Muscle layer of colon (tissue), 2 donors: Measurements from ENCODE around the gene CD300C.
"Not testable (repeated sequence)": the region's sequence is repeated elsewhere in the genome, so short reads cannot be mapped to it uniquely, and the experiment has no call there.

Source experiments
- H3K27ac ChIP-seq: one replicate; pipeline ENCODE4 v1.7.0; 2013; ENCODE audit warnings: low read depth, mild to moderate bottlenecking, low read length, moderate library complexity
- H3K27me3 ChIP-seq, 2 donors: one replicate each; pipeline ENCODE4 v1.7.0; 2013; ENCODE audit warnings: low read length in 2 of 2, mild to moderate bottlenecking in 2 of 2; ENCODE audit not compliant: insufficient read depth in 2 of 2, control insufficient read depth in 1 of 2
- H3K36me3 ChIP-seq: one replicate; pipeline ENCODE4 v1.7.0; 2013; ENCODE audit warnings: mild to moderate bottlenecking, low read length; ENCODE audit not compliant: insufficient read depth
- H3K4me1 ChIP-seq: one replicate; pipeline ENCODE4 v1.7.0; 2013; ENCODE audit warnings: mild to moderate bottlenecking, low read length; ENCODE audit not compliant: insufficient read depth
- H3K4me3 ChIP-seq, 2 donors: one replicate each; pipeline ENCODE4 v1.7.0; 2013; ENCODE audit warnings: low read length in 2 of 2, low read depth in 1 of 2, mild to moderate bottlenecking in 1 of 2, moderate library complexity in 1 of 2
- H3K9ac ChIP-seq: one replicate; pipeline ENCODE4 v1.7.0; 2013; ENCODE audit warnings: low read length
- H3K9me3 ChIP-seq: one replicate; pipeline ENCODE4 v1.7.0; 2013; ENCODE audit warnings: mild to moderate bottlenecking, low read length
- donor health status: abdominal sarcoma.
- donor health status: Adenocarcinoma of cecum.

The CD300C gene

DNA sequence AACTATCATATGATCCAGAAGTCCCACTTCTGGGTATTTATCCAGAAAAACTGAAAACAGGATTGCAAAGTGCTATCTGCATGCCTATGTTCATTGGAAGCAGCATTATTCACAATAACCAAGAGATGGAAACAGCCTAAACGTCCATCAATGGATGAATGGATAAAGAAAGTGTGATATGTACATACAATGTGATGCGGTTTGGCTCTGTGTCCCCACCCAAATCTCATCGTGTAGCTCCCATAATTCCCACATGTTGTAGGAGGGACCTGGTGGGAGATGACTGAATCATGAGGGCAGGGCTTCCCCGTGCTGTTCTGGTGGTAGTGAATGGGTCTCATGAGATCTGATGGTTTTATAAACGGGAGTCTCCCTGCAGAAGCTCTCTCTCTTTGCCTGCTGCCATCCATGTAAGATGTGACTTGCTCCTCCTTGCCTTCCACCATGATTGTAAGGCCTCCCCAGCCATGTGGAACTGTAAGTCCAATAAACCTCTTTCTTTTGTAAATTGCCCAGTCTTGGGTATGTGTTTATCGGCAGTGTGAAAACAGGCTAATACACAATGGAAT lies 27.4 kb downstream of the CD300C start:
- H3K9ac ChIP-seq, H3K27me3 ChIP-seq, H3K9me3 ChIP-seq, H3K4me3 ChIP-seq, H3K27ac ChIP-seq, H3K36me3 ChIP-seq, H3K4me1 ChIP-seq: not testable (repeated sequence)

DNA sequence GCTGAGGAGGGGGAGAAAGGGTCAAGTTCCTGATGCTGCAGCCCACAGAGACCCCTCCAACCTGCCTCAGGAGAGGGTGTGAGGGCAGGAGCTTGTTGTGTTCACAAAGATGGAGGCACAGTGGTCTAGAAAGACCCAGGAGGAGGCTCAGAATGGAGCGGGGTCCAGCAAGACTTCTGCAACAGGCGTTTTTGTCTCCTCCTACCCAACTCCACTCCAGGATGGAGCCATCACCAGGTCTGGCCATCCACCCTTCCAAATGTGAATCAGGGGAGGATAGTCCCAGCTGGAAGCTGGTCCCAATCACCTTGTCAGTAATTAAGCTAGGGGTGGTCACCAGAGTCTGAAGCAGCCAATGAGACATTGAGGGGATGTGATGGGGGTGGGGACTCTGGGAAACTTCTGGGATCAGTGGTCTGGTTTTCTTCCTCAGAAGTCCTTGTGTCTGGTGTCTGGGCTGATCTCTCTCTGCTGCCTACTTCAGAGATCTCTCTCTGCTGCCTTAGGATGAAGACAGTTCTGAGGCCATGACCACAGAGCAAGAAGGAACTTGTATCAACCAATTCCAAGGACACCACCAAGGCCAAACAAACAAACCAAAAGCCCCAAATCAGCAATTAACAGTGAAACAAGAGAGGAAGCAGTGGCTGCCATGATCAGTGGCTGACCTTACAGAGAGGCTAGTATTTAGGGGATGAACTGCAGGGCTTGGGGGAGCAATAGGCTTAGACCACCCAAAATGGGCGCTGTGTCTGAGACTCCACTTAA lies 29.2 kb downstream of the CD300C start:
- H3K4me1 ChIP-seq = no peaks in the 10 kb centered on the region
- H3K4me3 ChIP-seq = no peak overlapping the region
- peaks cover 0 to 4% of the 10 kb centered on the region in 2 donors for H3K27me3 ChIP-seq
- no peaks in the 10 kb centered on the region for H3K36me3 ChIP-seq
- no peaks in the 10 kb centered on the region for H3K9me3 ChIP-seq
- no peak overlapping the region for H3K27ac ChIP-seq
- H3K9ac ChIP-seq = no peak overlapping the region

DNA sequence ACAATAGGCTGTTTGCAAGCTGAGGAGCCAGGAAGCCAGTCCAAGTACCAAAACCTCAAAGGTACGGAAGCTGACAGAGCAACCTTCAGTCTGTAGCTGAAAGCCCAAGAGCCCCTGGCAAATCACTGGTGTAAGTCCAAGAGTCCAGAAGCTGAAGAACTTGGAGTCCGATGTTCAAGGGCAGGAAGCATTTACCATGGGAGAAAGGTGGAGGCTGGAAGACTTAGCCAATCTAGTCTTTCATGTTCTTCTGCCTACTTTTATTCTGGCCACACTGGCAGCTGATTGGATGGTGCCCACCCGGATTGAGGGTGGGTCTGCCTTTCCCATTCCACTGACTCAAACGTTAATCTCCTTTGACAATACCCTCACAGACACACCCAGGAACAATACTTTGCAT lies 30.0 kb downstream of the CD300C start:
- Histone ChIP-seq H3K9me3 (no peaks in the 10 kb centered on the region), H3K4me1 (no peaks in the 10 kb centered on the region), H3K27me3 (peaks cover 0 to 4% of the 10 kb centered on the region in 2 donors), H3K36me3 (no peaks in the 10 kb centered on the region), H3K27ac (no peak overlapping the region), H3K9ac (no peak overlapping the region), H3K4me3 (no peak overlapping the region)

DNA sequence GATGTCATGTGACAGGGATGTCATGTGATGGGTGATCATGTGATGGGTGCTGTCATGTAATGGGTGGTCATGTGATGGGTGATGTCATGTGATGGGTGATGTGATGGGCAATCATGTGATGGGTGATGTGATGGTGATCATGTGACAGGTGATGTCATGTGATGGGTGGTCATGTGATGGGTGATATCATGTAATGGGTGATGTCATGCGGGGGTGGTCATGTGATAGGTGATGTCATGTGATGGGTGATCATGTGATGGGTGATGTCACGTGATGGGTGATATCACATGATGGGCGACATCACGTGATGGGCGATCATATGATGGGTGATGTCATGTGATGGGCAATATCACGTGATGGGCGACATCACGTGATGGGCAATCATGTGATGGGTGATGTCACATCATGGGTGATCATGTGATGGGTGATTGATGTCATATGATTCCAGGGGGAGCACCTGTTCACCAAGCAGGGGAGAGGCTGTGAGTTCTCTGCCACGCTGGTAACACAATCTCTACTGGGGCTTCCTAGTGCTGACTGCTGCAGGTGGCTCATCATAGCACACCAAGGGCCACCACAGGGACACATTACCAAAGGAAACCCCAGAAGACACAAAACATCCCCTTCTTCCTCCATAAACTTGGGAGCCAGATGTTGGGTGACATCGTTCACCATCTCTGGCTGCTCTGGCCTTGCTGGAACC lies 31.1 kb downstream of the CD300C start:
- peaks cover 0 to 4% of the 10 kb centered on the region in 2 donors for H3K27me3 ChIP-seq
- H3K36me3 ChIP-seq = no peaks in the 10 kb centered on the region
- H3K27ac ChIP-seq = no peak overlapping the region
- H3K4me1 ChIP-seq = no peaks in the 10 kb centered on the region
- H3K4me3 ChIP-seq = no peak overlapping the region
- no peaks in the 10 kb centered on the region for H3K9me3 ChIP-seq
- no peak overlapping the region for H3K9ac ChIP-seq

DNA sequence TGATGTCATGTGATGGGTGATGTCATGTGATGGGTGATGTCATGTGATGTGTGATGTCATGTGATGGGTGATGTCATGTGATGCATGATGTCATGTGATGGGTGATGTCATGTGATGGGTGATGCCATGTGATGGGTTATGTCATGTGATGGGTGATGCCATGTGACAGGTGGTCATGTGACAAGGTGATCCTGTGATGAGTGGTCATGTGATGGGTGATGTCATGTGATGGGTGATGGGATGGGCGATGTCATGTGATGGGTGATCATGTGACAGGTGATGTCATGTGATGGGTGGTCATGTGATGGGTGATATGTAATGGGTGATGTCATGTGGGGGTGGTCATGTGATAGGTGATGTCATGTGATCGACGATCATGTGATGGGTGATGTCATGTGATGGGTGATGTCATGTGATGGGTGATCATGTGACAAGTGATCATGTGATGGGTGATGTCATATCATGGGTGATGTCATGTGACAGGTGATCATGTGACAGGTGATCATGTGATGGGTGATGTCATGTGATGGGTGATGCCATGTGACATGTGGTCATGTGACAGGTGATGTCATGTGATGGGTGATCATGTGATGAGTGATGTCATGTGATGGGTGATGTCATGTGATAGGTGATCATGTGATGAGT lies 31.8 kb downstream of the CD300C start:
- H3K27ac ChIP-seq = no peak overlapping the region

DNA sequence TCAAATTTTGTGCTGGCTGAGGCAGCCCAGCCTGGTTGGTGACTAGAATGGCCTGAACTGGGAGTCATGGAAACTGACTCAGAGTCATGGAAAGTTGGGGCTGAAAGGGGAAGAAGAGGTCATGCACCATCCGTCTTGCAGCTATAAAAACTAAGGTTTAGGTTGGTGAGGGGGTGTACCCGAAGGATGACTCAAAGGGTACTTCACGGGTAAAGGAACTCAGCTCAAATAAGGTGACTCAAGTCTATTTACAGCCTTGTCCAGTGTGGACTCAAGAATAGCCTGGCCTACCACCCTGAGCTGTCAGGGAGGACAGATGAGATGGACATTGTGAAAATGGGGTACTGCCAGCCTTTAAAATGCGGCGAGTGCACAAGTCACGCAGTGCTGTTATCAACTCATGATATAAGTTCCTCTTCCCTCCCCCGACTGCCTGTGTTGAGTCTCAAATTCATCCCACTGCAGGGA lies 33.3 kb downstream of the CD300C start:
- no peaks in the 10 kb centered on the region for H3K9me3 ChIP-seq
- H3K4me1 ChIP-seq = no peaks in the 10 kb centered on the region
- H3K4me3 ChIP-seq = no peak overlapping the region
- peaks cover 0 to 4% of the 10 kb centered on the region in 2 donors for H3K27me3 ChIP-seq
- H3K9ac ChIP-seq = no peak overlapping the region
- no peaks in the 10 kb centered on the region for H3K36me3 ChIP-seq
- H3K27ac ChIP-seq = no peak overlapping the region

More for the DNA sequence above, 31.8 kb downstream of the CD300C start:
- Histone ChIP-seq H3K4me3 (no peak overlapping the region), H3K27me3 (peaks cover 0 to 4% of the 10 kb centered on the region in 2 donors), H3K9me3 (no peaks in the 10 kb centered on the region), H3K36me3 (no peaks in the 10 kb centered on the region), H3K4me1 (no peaks in the 10 kb centered on the region), H3K9ac (no peak overlapping the region)

DNA sequence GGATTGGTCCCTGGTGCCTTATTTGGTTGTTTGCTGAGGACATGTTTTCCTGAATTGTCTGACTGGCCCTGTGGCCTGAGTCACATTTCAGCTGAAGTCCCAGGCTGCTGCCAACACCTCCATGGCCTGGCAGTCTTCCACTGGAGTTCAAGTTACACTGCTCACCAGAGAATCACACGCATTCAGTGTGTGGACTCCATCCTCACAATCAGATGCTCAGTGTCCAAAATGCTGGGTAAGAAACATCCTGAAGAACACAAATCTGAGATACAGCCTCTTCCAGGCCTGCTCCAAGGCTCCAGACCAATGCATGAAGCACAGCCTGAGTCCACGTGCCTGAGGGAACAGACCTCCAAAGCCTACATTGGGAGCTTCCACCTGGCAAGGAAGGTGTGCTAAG lies 33.9 kb downstream of the CD300C start:
- Histone ChIP-seq H3K9ac (no peak overlapping the region), H3K4me3 (no peak overlapping the region), H3K27me3 (peaks cover 0 to 4% of the 10 kb centered on the region in 2 donors), H3K9me3 (no peaks in the 10 kb centered on the region), H3K4me1 (no peaks in the 10 kb centered on the region), H3K36me3 (no peaks in the 10 kb centered on the region), H3K27ac (no peak overlapping the region)

DNA sequence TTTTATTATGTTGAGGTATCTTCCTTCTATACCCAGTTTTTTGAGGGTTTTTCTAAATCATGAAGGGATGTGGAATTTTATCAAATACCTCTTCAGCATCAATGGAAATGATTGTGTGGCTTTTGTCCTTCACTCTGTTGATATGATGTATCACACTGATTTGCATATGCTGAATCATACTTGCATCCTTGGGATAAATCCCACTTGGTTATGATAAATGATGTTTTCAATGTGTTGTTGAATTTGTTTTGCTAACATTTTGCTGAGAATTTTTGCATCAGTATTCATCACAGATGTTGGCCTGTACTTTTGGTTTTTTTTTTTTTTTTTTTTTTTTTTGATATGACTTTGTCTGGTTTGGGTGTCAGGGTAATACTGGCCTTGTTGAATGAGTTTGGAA lies 37.8 kb downstream of the CD300C start:
- no peaks in the 10 kb centered on the region for H3K9me3 ChIP-seq
- no peak overlapping the region for H3K4me3 ChIP-seq

DNA sequence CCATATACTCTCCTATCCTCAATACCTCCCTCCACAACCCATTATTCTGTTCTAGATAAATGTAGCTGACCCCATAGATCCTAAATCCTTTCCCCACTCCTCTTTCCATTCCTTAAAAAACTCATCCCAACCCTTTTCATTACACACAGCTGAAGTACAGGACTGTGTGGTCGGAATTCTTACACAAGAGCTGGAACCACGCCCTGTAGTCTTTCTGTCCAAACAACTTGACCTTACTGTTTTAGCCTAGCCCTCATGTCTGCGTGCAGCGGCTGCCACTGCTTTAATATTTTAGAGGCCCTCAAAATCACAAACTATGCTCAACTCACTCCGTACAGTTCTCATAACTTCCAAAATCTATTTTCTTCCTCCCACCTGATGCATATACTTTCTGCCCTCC lies 42.0 kb downstream of the CD300C start:
- not testable (repeated sequence) for H3K27ac ChIP-seq, H3K9ac ChIP-seq, H3K4me1 ChIP-seq, H3K27me3 ChIP-seq, H3K36me3 ChIP-seq, H3K4me3 ChIP-seq, H3K9me3 ChIP-seq

More for the DNA sequence above, 37.8 kb downstream of the CD300C start:
- H3K9ac ChIP-seq = no peak overlapping the region
- H3K27ac ChIP-seq = no peak overlapping the region
- H3K36me3 ChIP-seq = no peaks in the 10 kb centered on the region
- H3K4me1 ChIP-seq = no peaks in the 10 kb centered on the region
- peaks cover 0 to 4% of the 10 kb centered on the region in 2 donors for H3K27me3 ChIP-seq

DNA sequence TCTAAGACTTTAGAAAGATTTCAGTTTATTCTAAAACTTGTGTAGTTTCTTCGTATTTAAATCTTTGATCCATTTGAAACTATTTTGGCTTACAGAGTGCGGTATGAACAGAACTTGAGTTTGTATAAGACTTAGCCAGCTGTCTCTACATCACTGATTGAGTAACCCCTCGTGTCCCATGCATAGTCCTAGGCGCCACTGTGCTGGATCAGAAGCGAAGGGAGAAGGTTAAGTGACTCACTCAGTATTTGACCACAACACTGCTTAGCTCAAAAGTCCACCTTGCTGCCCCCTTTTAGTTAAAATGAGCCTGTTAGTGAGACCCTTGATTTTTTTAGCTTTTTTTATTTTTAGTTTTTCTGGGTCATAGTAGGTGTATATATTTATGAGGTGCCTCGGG lies 43.1 kb downstream of the CD300C start:
- H3K9me3 ChIP-seq = no peaks in the 10 kb centered on the region
- no peaks in the 10 kb centered on the region for H3K27me3 ChIP-seq
- H3K9ac ChIP-seq = no peak overlapping the region
- H3K4me1 ChIP-seq = no peaks in the 10 kb centered on the region
- no peak overlapping the region for H3K27ac ChIP-seq
- no peak overlapping the region for H3K4me3 ChIP-seq
- no peaks in the 10 kb centered on the region for H3K36me3 ChIP-seq

DNA sequence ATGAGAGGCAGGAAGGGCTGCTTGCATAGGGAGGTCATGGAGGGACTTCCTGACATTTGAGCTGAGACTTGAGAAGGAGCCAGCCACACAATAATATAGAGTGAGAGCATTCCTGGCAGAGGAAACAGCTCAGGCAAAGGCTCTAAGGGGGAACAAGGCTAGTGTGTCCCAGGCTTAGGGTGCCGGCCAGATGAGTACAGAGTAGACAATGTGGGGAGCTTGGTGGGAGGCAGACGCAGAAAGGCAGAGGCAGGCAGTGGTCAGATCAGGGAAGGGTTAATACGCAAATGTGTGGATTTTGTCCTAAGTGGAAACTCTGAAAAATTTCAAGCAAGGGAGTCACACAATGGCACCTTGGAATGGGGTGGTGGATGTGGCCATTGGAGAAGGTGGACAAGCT lies 45.9 kb downstream of the CD300C start:
- no peak overlapping the region for H3K27ac ChIP-seq
- H3K36me3 ChIP-seq = no peaks in the 10 kb centered on the region
- H3K4me1 ChIP-seq = no peaks in the 10 kb centered on the region
- H3K9ac ChIP-seq = no peak overlapping the region
- no peaks in the 10 kb centered on the region for H3K27me3 ChIP-seq
- H3K9me3 ChIP-seq = no peaks in the 10 kb centered on the region
- no peak overlapping the region for H3K4me3 ChIP-seq
